Loucy (cell line): Measurements from ENCODE around the gene TRERF1.

Source experiments
- CTCF ChIP-seq: fragments of 200-600 bp; sonication (generic); conservative IDR thresholded peaks from 2 replicates; pipeline ENCODE4 v1.5.1; 2014; ENCODE audit warnings: mild to moderate bottlenecking, antibody characterized with exemption, low read length
- EZH2phosphoT487 ChIP-seq: fragments of 200-600 bp; IDR thresholded peaks from 2 replicates; pipeline ENCODE4 v1.6.1; 2018; ENCODE audit warnings: antibody characterized with exemption, mild to moderate bottlenecking, moderate library complexity, borderline replicate concordance

GRCh38 chr6:42403831-42404230 lies 47.9 kb downstream of the TRERF1 start:
- TF ChIP-seq CTCF (no peak), EZH2phosphoT487 (no peak)
